Right lobe of liver (tissue), 6 donors: ENCODE results near the gene PLBD2. TPM values are rescaled to one million over a fixed set of nuclear protein-coding genes. Genes with fewer than 3 reads are reported as not detected.

Experiments
- ATAC-seq, 4 donors: fragments of 200-7000 bp; cut with Tn5 transposase; one replicate each; pipeline ENCODE4 v1.9.1; 2020; ENCODE audit warnings: mild to moderate bottlenecking in 4 of 4, moderate library complexity in 4 of 4
- DNase-seq, 3 donors: peaks; one replicate each; pipeline ENCODE4 v3.0.0-alpha.2; 2020
- H3K27ac ChIP-seq, 3 donors: fragments of 200-600 bp; one replicate each; pipeline ENCODE4 v1.8.0; 2022
- H3K27me3 ChIP-seq, 2 donors: fragments of 200-600 bp; one replicate each; pipeline ENCODE4 v1.8.0; 2022
- H3K36me3 ChIP-seq, 4 donors: fragments of 200-600 bp; sonication (generic) in 1 of 4; one replicate each; pipeline versions ENCODE4 v1.5.1 to v1.8.0; 2017 to 2022; ENCODE audit warnings: control low read depth in 1 of 4
- H3K4me1 ChIP-seq, 4 donors: fragments of 200-600 bp; sonication (generic) in 1 of 4; one replicate each; pipeline versions ENCODE4 v1.5.1 to v1.8.0; 2017 to 2022; ENCODE audit warnings: control low read depth in 1 of 4
- H3K4me3 ChIP-seq, 3 donors: fragments of 200-600 bp; one replicate each; pipeline ENCODE4 v1.8.0; 2022
- H3K9me3 ChIP-seq, 4 donors: fragments of 200-600 bp; sonication (generic) in 1 of 4; one replicate each; pipeline versions ENCODE4 v1.5.1 to v1.8.0; 2017 to 2022; ENCODE audit warnings: control low read depth in 1 of 4
- POLR2A ChIP-seq: fragments of 450-650 bp; IDR thresholded peaks from one replicate; pipeline ENCODE4 v1.6.1; 2017; ENCODE audit warnings: antibody characterized with exemption, mild to moderate bottlenecking
- WGBS: methylation state at CpG from one replicate; pipeline ENCODE4 v1.1.6; 2018; ENCODE audit warnings: low coverage, low lambda C conversion rate; ENCODE audit not compliant: insufficient coverage; ENCODE audit errors: missing lambda C conversion rate; 5-methylcytosine and 5-hydroxymethylcytosine counted together
- intact Hi-C, 2 donors: fragments of 100-400 bp; cut with DNase I; formaldehyde crosslinking; loops; one replicate each; pipeline versions ENCODE4 v1.11.2 to v1.14.1; 2022
- total RNA-seq, 6 experiments: library from RNA; depleted of rRNA in 2 of 6; stranded (reverse); fragments of >200 nt in 2 of 6; fragmentation: NEBNext Ultra II Directional in 3 of 6; extraction: Animal tissue kit (Norgen Biotek cat#: 25700) in 3 of 6; gene quantifications; one replicate each; pipeline versions ENCODE4 v1.1.0 to v1.2.4, GENCODE V29; 2016 to 2023
- TF ChIP-seq, protein P1 (sequence below), 4 donors: fragments of 200-600 bp in 3 of 4; fragments of 450-650 bp in 1 of 4; IDR thresholded peaks; one replicate each; pipeline versions ENCODE4 v1.5.1 to v1.8.0; 2016 to 2022; ENCODE audit warnings: antibody characterized with exemption in 4 of 4, mild to moderate bottlenecking in 2 of 4
- donor health status: DM: no; HTN: yes; CAD: no.
- donor health status: DM: no; HTN: no; CAD: no.
- donor health status: DM: no; HTN: no; CAD: no.
- donor health status: DM: no; HTN: yes; CAD: no.
- donor health status: DM: no; HTN: yes; CAD: no.

Gene PLBD2
- total RNA-seq, 6 experiments from 2014 or later, result 18.4 to 34.1 (median 28.8) TPM

DNA sequence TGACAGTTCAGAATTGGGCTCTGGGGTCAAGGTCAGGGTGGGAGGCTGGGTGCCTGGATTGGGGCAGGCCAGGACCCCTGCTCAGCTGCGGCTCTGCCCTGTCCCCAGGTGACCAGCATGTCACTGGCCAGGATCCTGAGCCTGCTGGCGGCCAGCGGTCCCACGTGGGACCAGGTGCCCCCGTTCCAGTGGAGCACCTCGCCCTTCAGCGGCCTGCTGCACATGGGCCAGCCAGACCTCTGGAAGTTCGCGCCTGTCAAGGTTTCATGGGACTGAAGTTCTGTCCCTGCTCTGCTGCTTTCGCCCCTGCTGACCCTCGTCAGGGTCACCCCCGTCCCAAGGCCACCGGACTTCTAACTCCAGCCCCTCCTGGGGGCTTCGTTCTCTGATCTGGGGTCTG, 30.0 kb downstream of the PLBD2 start:
- intact Hi-C loops, result no loop called here
- ATAC-seq, result no peak
- Histone ChIP-seq H3K27ac (no peak overlapping the region), H3K9me3 (no peaks in the 10 kb centered on the region), H3K4me3 (no peak overlapping the region), H3K27me3 (no peaks in the 10 kb centered on the region), H3K36me3 (peaks cover 0 to 5% (median under 1%) of the 10 kb centered on the region in 4 donors), H3K4me1 (no peaks in the 10 kb centered on the region)
- no CpG with 5 or more reads among the region's 14 CpGs for WGBS
- DNase-seq, result no peak
- TF ChIP-seq POLR2A, result no peak
- TF ChIP-seq, protein P1, sequence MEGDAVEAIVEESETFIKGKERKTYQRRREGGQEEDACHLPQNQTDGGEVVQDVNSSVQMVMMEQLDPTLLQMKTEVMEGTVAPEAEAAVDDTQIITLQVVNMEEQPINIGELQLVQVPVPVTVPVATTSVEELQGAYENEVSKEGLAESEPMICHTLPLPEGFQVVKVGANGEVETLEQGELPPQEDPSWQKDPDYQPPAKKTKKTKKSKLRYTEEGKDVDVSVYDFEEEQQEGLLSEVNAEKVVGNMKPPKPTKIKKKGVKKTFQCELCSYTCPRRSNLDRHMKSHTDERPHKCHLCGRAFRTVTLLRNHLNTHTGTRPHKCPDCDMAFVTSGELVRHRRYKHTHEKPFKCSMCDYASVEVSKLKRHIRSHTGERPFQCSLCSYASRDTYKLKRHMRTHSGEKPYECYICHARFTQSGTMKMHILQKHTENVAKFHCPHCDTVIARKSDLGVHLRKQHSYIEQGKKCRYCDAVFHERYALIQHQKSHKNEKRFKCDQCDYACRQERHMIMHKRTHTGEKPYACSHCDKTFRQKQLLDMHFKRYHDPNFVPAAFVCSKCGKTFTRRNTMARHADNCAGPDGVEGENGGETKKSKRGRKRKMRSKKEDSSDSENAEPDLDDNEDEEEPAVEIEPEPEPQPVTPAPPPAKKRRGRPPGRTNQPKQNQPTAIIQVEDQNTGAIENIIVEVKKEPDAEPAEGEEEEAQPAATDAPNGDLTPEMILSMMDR (IDR thresholded peaks at IDR 0.05), result no peak

DNA sequence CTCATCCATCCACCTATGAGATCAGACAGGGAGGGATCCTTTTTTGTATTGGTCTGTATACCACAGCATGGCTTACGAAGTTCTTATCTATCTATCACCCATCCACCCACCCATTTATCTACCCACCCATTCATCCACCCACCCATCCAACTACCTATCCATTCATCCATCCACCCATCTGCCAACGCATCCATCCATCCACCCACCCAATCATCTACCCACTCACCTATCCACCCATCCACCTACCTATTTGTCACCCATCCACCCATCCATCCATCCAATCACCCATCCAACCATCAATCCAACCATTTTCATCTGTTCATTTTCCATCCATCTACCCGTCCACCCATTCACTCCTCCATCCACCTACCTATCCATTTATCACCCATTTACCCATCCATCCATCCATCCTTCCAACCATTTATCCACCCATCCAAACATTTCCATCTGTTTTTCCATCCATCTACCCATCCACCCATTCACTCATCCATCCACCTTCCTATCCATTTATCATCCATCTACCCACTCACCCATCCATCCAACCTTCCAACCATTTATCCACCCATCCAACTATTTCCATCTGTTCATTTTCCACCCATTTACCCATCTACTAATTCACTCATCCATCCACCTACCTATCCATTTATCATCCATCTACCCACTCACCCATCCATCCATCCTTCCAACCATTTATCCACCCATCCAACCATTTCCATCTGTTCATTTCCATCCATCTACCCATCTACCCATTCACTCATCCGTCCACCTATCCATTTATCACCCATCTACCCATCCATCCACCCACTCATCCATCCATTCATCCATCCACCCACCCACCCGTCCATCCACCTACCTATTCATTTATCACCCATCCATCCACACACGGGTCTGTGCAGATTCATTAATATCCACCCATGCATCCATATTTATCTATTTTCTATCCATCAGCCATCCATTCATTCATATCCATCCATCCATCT, 32.0 kb downstream of the PLBD2 start:
- Histone ChIP-seq H3K36me3 (peaks cover 0 to 8% (median 3%) of the 10 kb centered on the region in 4 donors), H3K27me3 (no peaks in the 10 kb centered on the region), H3K4me1 (no peaks in the 10 kb centered on the region), H3K4me3 (no peak overlapping the region), H3K9me3 (no peaks in the 10 kb centered on the region), H3K27ac (no peak overlapping the region)
- DNase-seq, result no peak
- intact Hi-C loops, result no loop called here
- ATAC-seq, result no peak
- TF ChIP-seq POLR2A, result no peak
- TF ChIP-seq, protein P1 (IDR thresholded peaks at IDR 0.05), result no peak
- WGBS, result 95% methylated on average over 6 of the region's 6 CpGs

DNA sequence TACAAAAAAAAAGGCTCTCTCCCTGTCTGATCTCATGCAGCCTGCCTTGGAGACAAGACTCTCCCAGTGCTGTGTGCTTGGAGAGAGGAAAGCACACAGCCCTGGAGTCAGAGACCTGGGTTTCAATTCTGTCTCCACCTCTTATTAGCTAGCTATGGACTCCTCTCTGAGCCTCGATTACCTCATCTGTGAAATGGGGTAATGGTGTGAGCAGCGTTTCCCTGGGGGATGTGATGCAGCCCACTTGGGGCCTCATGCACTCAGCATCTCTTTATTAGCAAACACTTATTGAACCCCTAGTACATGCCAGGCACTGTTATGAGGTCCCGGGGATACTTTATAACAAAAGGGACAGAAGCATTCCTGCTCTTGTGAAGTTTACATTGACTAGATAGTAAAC, 32.8 kb downstream of the PLBD2 start:
- DNase-seq, result no peak

DNA sequence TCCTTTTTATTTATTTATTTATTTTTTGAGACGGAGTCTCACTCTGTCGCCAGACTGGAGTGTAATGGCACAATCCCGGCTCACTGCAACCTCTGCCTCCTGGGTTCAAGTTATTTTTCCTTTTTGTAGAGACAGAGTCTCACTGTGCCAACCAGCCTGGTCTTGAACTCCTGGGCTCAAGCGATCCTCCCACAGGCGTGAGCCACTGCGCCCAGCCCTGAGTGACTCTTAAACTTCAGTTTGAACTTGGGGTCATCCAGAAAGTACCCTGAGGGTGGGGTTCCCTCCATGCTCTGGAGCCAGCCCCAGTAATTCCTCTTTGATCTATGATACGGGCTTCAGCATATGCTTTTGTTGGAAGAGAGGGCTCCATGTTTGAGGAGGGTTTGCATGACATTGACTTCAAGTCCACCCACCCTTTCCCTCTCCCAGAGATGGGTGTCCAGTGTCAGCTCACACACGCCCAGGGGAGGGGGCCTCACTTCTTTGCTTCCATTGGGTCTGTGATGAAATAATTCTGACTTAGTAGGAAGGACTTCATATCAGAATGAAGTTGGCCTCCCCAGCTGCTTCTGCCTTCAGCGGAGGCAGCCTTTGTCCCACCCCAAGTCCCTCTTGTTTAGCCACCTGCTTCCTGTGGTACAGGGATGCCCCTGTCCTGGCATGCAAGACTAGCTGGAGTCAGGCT, 33.4 kb downstream of the PLBD2 start:
- DNase-seq (peak in 1 of 3 donors; percentile 61), ATAC-seq (peak in 2 of 4 donors; percentile 1 to 22)
- TF ChIP-seq, protein P1 (IDR thresholded peaks at IDR 0.05), result no peak
- TF ChIP-seq POLR2A, result no peak
- Histone ChIP-seq H3K36me3 (peaks cover 0 to 18% (median 7%) of the 10 kb centered on the region in 4 donors), H3K4me3 (no peak overlapping the region), H3K4me1 (no peaks in the 10 kb centered on the region), H3K9me3 (no peaks in the 10 kb centered on the region), H3K27me3 (no peaks in the 10 kb centered on the region), H3K27ac (no peak overlapping the region)
- intact Hi-C loops, result no loop called here
- WGBS, result 65% methylated on average over 7 of the region's 9 CpGs

More for the DNA sequence above, 32.8 kb downstream of the PLBD2 start:
- 84% methylated on average over 3 of the region's 3 CpGs for WGBS
- Histone ChIP-seq H3K4me3 (no peak overlapping the region), H3K27me3 (no peaks in the 10 kb centered on the region), H3K9me3 (no peaks in the 10 kb centered on the region), H3K27ac (no peak overlapping the region), H3K36me3 (peaks cover 0 to 14% (median 6%) of the 10 kb centered on the region in 4 donors), H3K4me1 (no peaks in the 10 kb centered on the region)
- intact Hi-C loops, result no loop called here
- no peak for ATAC-seq
- no peak for TF ChIP-seq POLR2A
- TF ChIP-seq, protein P1 (IDR thresholded peaks at IDR 0.05), result no peak
